ENCODE measurements around the gene SRCAP.

Gene SRCAP

DNA sequence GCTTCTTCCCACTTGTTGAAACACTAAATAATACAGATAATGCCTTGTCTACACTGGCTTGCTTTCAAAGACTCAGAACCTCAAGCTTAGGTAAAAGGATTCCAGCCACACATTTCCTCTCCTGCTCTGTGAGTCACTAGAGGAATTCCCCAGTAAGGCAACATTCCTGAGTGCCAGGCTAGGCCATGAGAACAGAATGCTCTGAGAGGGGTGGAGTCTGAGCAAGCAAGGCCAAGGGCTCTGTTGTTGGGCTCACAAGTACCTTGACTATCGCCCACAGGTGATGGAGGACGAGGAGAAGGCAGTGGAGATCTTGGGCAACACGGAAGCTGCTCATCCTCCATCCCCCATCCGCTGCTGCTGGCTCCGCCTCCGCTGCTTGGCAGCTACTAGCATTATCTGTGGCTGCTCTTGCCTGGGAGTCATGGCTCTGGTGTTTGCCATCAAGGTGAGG is 42.5 kb downstream of the SRCAP start:
- H3K4me3 Mint-ChIP-seq: no peak overlapping the region
- peaks cover 12% of the 10 kb centered on the region for H3K4me1 Mint-ChIP-seq
- DNase-seq (ENCODE audit: low spot score in 2 of 2) (no peak), ATAC-seq (ENCODE audit: low read depth) (no peak)
- peaks cover 30% of the 10 kb centered on the region for H3K36me3 Mint-ChIP-seq
- H3K27me3 Mint-ChIP-seq: no peaks in the 10 kb centered on the region
- no peak overlapping the region for H3K27ac Mint-ChIP-seq
- H3K9me3 Mint-ChIP-seq: no peaks in the 10 kb centered on the region

DNA sequence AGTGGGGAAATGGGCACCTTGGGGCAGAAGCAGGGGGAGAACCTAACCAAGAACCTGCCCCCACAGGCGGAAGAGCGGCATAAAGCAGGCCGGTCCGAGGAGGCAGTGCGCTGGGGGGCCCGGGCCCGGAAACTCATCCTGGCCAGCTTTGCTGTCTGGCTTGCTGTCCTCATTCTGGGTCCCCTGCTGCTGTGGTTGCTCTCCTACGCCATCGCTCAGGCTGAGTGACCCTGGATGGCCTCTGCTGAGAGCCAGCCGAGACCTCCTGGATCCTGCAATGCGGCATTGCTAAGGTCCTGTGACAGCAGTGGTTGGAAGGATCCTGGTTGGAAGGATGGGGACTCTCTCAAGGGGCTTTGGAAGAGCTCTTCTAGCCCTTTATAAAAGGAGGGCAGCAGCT is 44.7 kb downstream of the SRCAP start:
- Mint-ChIP-seq H3K9me3 (no peaks in the 10 kb centered on the region), H3K36me3 (peaks cover 19% of the 10 kb centered on the region), H3K27me3 (no peaks in the 10 kb centered on the region), H3K4me3 (no peak overlapping the region), H3K4me1 (peaks cover 18% of the 10 kb centered on the region), H3K27ac (no peak overlapping the region)
- DNase-seq (ENCODE audit: low spot score in 2 of 2): no peak
- ATAC-seq (ENCODE audit: low read depth): no peak

- DNase-seq (ENCODE audit: low spot score in 2 of 2): no peak
- ATAC-seq (ENCODE audit: low read depth): no peak
- H3K4me1 Mint-ChIP-seq: peaks cover 21% of the 10 kb centered on the region
- no peaks in the 10 kb centered on the region for H3K9me3 Mint-ChIP-seq
- H3K4me3 Mint-ChIP-seq: no peak overlapping the region
- no peaks in the 10 kb centered on the region for H3K27me3 Mint-ChIP-seq
- H3K36me3 Mint-ChIP-seq: peaks cover 17% of the 10 kb centered on the region
- no peak overlapping the region for H3K27ac Mint-ChIP-seq
Measured at GRCh38 chr16:30744183-30744582, 45.2 kb downstream of the SRCAP start.

DNA sequence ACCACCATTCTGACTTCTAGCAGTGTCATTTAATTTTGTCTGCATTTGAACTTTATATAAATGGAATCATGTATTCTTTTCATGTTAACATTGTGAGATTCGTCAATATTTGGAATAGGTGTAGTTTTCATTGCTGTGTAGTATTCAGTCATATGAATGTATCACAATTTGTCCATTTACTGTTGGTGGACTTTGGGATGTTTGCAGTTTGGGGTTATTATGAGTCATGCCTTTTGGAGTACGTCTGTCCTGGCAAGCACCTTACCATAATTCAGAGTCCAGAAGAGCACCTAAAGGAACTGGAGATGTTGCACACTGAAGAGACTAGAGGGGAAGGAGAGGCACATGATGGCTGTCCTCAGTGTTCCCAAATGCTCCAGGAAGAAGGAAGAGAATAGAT is 46.1 kb downstream of the SRCAP start:
- Mint-ChIP-seq H3K4me3 (no peak overlapping the region), H3K27ac (no peak overlapping the region), H3K4me1 (peaks cover 24% of the 10 kb centered on the region), H3K27me3 (no peaks in the 10 kb centered on the region), H3K9me3 (no peaks in the 10 kb centered on the region), H3K36me3 (peaks cover 17% of the 10 kb centered on the region)
- ATAC-seq (ENCODE audit: low read depth) (no peak), DNase-seq (ENCODE audit: low spot score in 2 of 2) (no peak)

DNA sequence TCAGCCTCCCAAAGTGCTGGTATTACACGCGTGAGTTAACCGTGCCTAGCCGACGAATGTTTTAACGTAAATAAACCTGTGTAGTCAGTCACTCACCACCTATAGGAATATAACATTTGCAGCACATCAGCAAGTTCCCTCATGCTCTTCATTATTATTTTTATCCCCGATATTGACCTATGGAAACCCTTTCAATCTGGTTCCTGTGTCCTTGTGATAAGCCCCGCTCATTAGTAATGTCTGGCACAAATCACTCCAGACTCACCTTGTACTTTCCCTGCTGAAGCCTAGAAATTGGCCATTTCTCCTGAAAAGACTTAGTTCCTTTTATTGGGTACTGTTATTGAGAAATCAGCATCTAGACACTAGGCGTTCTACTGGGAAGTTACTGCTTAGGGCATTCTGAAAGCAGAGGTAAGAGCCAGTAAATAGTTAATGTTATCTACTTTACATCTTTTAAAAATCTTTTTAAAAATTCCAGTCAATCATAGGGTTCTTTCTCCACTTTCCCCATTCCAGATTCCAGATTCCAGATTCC is 47.7 kb downstream of the SRCAP start:
- H3K36me3 Mint-ChIP-seq: peaks cover 23% of the 10 kb centered on the region
- H3K4me3 Mint-ChIP-seq: no peak overlapping the region
- no peaks in the 10 kb centered on the region for H3K27me3 Mint-ChIP-seq
- no peaks in the 10 kb centered on the region for H3K9me3 Mint-ChIP-seq
- no peak overlapping the region for H3K27ac Mint-ChIP-seq
- DNase-seq (ENCODE audit: low spot score in 2 of 2): no peak
- no peak for ATAC-seq (ENCODE audit: low read depth)
- peaks cover 22% of the 10 kb centered on the region for H3K4me1 Mint-ChIP-seq

- peaks cover 18% of the 10 kb centered on the region for H3K36me3 Mint-ChIP-seq
- peak overlapping the region; percentile 94 for H3K4me3 Mint-ChIP-seq
- H3K27me3 Mint-ChIP-seq: no peaks in the 10 kb centered on the region
- H3K4me1 Mint-ChIP-seq: peaks cover 17% of the 10 kb centered on the region
- no peak for ATAC-seq (ENCODE audit: low read depth)
- no peak for DNase-seq (ENCODE audit: low spot score in 2 of 2)
- peak overlapping the region; percentile 80 for H3K27ac Mint-ChIP-seq
- no peaks in the 10 kb centered on the region for H3K9me3 Mint-ChIP-seq
Measured at GRCh38 chr16:30747331-30747730, 48.4 kb downstream of the SRCAP start.

DNA sequence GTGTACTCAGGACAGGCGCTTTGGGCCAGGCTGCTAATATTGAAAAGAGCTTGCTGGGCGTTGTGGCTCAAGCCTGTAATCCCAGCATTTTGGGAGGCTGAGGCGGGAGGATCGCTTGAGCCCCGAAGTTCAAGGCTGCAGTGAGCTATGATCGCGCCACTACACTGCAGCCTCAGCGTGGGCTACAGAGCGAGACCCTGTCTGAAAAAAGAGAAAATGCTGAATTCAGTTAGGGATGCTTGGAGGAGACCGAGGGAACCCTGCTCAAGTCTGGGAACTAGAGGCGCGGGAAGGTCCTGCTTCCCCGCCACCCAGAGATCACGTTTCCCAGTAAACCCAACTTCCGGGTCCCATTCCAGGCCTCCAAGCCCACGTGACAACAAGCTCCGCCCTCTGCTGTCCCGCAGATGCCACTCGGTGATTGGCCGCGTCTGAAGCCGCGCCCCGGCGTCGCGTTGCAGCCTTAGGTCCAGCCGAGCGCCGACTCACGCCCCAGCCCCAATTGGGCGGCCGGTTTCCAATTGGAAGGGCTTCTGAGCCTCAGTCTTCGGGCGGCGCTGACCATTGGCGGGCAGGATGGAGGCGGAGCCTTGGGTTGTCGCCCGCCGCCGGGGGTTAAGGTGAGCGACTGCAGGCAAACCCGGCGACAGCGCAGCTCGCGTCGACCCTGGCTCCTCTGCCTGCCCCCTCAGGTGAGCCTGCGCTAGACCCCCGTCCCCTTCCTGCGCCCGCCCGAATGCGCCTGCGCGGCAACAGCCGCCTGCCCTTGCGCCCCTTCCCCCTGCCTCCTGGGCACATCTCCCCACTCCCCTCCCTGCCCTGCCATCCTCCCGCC is 49.0 kb downstream of the SRCAP start, which contains the start of gene PHKG2:
TSS of gene PHKG2 (plus strand) at position 627 of the 835 bp plus-strand sequence. CDS start 396 bp downstream, outside the sequence.
- Mint-ChIP-seq H3K4me1 (peaks cover 17% of the 10 kb centered on the region), H3K4me3 (peak within 1 kb of the TSS; percentile 94), H3K27me3 (no peaks in the 10 kb centered on the region), H3K36me3 (peaks cover 18% of the 10 kb centered on the region), H3K9me3 (no peaks in the 10 kb centered on the region), H3K27ac (peak within 1 kb of the TSS; percentile 80)
- peak; percentile 87 to 93 for DNase-seq (ENCODE audit: low spot score in 2 of 2)
- peak; percentile 98 for ATAC-seq (ENCODE audit: low read depth)

DNA sequence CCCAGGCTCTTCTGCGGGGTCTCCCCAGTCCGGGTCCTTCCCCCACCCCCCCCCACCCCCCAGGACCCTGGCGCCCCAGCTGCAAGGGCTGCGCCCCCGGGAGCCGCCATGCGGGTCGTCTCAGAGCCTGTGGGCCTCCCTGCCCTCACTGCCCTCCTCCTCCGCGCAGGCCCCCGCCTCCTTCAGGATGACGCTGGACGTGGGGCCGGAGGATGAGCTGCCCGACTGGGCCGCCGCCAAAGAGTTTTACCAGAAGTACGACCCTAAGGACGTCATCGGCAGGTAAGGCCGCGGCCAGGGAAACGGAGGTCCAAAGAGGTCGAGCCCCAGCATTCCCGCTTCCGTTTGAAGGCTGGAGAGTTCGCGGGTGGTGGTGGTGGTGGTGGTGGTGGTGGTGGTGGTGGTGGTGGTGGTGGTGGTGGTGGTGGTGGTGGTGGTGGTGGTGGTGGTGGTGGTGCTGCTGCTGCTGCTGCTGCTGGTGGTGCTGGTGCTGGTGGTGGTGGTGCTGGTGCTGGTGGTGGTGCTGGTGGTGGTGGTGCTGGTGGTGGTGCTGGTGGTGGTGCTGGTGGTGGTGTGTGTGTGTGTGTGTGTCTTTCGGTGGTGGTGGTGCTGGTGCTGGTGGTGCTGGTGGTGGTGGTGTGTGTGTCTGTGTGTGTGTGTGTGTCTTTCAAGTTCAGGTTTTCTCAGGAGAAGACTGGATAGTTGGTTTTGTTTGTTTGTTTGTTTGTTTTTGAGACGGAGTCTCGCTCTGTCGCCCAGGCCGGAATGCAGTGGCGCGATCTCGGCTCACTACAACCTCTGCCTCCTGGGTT is 49.9 kb downstream of the SRCAP start:
- peak overlapping the region; percentile 94 for H3K4me3 Mint-ChIP-seq
- no peaks in the 10 kb centered on the region for H3K27me3 Mint-ChIP-seq
- H3K27ac Mint-ChIP-seq: peak overlapping the region; percentile 80
- H3K36me3 Mint-ChIP-seq: peaks cover 16% of the 10 kb centered on the region
- ATAC-seq (ENCODE audit: low read depth): no peak
- no peaks in the 10 kb centered on the region for H3K9me3 Mint-ChIP-seq
- DNase-seq (ENCODE audit: low spot score in 2 of 2): no peak
- H3K4me1 Mint-ChIP-seq: peaks cover 17% of the 10 kb centered on the region

DNA sequence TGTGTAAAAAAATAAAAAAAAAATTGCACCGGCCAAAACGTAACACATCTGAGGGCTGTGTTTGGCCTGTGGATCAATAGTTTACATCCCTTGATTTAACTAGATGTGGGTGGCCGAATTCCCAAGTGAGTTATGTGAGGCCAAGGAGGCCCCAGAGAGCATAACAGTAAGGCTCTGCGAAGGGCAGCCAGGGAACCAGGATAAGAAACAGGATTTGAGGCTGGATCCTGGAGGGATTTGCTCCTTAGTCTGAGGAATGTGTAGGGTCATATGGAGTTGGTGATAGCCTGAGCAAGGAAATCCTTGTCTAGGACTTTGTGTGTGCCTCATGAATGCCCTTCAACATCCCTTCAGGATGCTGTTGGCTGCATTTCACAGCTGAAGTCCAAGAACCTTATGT is 51.2 kb downstream of the SRCAP start:
- Mint-ChIP-seq H3K36me3 (peaks cover 16% of the 10 kb centered on the region), H3K9me3 (no peaks in the 10 kb centered on the region), H3K4me1 (peaks cover 17% of the 10 kb centered on the region), H3K27ac (no peak overlapping the region), H3K4me3 (peak overlapping the region; percentile 94), H3K27me3 (no peaks in the 10 kb centered on the region)
- ATAC-seq (ENCODE audit: low read depth) (no peak), DNase-seq (ENCODE audit: low spot score in 2 of 2) (no peak)

DNA sequence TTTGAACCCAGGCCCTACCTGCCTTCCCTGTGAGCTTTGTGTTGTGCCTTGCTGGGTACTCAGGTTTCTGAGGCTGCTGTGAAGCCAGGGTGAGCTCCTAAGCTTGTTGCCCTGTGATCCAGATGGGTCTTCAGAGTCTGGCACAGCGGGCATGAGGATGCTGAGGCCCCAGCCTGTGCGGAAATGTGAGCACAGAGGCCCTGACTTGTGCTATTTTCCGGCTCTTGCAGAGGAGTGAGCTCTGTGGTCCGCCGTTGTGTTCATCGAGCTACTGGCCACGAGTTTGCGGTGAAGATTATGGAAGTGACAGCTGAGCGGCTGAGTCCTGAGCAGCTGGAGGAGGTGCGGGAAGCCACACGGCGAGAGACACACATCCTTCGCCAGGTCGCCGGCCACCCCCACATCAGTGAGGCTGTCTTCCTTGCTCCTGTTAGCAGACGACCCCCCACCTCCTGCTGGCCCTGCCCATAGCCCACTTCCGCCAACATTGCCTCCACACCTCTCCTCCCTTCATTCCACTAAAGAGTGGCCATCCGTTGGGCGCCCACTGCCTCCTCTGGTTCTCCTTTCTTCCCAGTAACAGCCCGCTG is 52.0 kb downstream of the SRCAP start:
- no peak for DNase-seq (ENCODE audit: low spot score in 2 of 2)
- peaks cover 18% of the 10 kb centered on the region for H3K36me3 Mint-ChIP-seq
- no peaks in the 10 kb centered on the region for H3K9me3 Mint-ChIP-seq
- no peak overlapping the region for H3K4me3 Mint-ChIP-seq
- ATAC-seq (ENCODE audit: low read depth): no peak
- H3K27me3 Mint-ChIP-seq: no peaks in the 10 kb centered on the region
- H3K27ac Mint-ChIP-seq: no peak overlapping the region
- peaks cover 17% of the 10 kb centered on the region for H3K4me1 Mint-ChIP-seq

DNA sequence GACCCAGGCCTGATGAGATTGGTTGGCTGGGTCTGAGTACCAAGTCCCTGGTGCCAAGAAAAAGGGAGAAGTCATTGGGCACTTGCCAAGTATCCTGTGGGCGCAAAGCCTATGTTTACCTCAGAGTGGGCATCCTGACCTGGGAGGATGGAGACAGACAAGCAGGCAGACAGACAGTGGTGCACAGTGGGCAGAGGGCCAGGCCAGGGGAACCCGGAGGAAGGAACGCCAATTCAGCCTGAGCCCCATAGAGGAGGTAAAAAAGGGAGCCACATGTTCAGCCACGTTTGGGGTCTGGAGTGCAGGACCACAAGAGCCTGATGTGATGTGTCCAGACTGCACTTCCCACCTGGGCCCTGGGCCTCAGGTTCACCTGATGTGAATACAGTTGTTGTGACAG is 54.6 kb downstream of the SRCAP start:
- H3K27ac Mint-ChIP-seq: no peak overlapping the region
- H3K36me3 Mint-ChIP-seq: peaks cover 18% of the 10 kb centered on the region
- no peak for ATAC-seq (ENCODE audit: low read depth)
- no peaks in the 10 kb centered on the region for H3K9me3 Mint-ChIP-seq
- peaks cover 13% of the 10 kb centered on the region for H3K4me1 Mint-ChIP-seq
- H3K27me3 Mint-ChIP-seq: no peaks in the 10 kb centered on the region
- no peak for DNase-seq (ENCODE audit: low spot score in 2 of 2)
- H3K4me3 Mint-ChIP-seq: no peak overlapping the region

DNA sequence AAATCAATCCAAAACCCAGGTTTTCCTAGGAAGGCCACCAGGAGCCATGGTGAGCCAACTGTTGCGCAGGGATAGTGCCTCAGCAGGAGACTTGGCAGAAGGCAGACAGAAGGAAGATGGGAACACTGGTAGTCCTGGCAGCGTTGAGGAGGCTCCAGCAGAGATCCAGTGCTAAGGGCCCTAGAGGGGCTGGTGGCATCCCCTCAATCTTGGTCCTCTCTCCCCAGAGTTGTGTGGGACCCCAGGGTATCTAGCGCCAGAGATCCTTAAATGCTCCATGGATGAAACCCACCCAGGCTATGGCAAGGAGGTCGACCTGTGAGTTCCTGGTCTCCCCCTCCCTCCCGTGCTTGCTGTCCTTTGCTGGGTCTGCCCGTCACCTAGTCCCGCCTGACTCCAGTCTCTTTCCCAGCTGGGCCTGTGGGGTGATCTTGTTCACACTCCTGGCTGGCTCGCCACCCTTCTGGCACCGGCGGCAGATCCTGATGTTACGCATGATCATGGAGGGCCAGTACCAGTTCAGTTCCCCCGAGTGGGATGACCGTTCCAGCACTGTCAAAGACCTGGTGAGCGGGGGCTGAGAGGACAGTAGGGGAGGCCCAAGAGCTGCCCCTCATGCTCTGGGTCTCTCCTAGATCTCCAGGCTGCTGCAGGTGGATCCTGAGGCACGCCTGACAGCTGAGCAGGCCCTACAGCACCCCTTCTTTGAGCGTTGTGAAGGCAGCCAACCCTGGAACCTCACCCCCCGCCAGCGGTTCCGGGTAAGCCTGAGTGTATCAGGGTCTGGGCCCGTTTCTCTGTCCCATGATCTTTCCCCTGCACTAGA is 57.2 kb downstream of the SRCAP start:
- no peak for DNase-seq (ENCODE audit: low spot score in 2 of 2)
- no peak overlapping the region for H3K4me3 Mint-ChIP-seq
- H3K27ac Mint-ChIP-seq: no peak overlapping the region
- H3K36me3 Mint-ChIP-seq: peaks cover 15% of the 10 kb centered on the region
- H3K9me3 Mint-ChIP-seq: no peaks in the 10 kb centered on the region
- H3K27me3 Mint-ChIP-seq: no peaks in the 10 kb centered on the region
- peaks cover 18% of the 10 kb centered on the region for H3K4me1 Mint-ChIP-seq
- no peak for ATAC-seq (ENCODE audit: low read depth)

DNA sequence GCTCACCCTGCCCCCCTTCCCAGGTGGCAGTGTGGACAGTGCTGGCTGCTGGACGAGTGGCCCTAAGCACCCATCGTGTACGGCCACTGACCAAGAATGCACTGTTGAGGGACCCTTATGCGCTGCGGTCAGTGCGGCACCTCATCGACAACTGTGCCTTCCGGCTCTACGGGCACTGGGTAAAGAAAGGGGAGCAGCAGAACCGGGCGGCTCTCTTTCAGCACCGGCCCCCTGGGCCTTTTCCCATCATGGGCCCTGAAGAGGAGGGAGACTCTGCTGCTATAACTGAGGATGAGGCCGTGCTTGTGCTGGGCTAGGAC is 57.8 kb downstream of the SRCAP start:
- DNase-seq (ENCODE audit: low spot score in 2 of 2): no peak
- Mint-ChIP-seq H3K27ac (no peak overlapping the region), H3K9me3 (no peaks in the 10 kb centered on the region), H3K4me3 (no peak overlapping the region), H3K36me3 (peaks cover 10% of the 10 kb centered on the region), H3K4me1 (peaks cover 15% of the 10 kb centered on the region), H3K27me3 (no peaks in the 10 kb centered on the region)
- no peak for ATAC-seq (ENCODE audit: low read depth)
